Ascending aorta (tissue), 2 donors: Measurements from ENCODE around the gene MST1. TPM values are rescaled to one million over a fixed set of nuclear protein-coding genes. Genes with fewer than 3 reads are reported as not detected.
A peak's percentile ranks its signal among the peaks of the same experiment; 100 is the strongest.

Source experiments
- DNase-seq, 2 donors: peaks; one replicate each; pipeline ENCODE4 v3.0.0-alpha.2; 2019; ENCODE audit warnings: low spot score in 2 of 2
- H3K27ac ChIP-seq, 2 donors: fragments of 200-600 bp; sonication (generic); one replicate each; pipeline ENCODE4 v1.5.1; 2016 to 2017; ENCODE audit warnings: mild to moderate bottlenecking in 1 of 2
- H3K27me3 ChIP-seq: fragments of 200-600 bp; sonication (generic); one replicate; pipeline ENCODE4 v1.5.1; 2017
- H3K36me3 ChIP-seq, 2 donors: fragments of 200-600 bp; sonication (generic); one replicate each; pipeline ENCODE4 v1.5.1; 2016
- H3K4me1 ChIP-seq, 2 donors: fragments of 200-600 bp; sonication (generic); one replicate each; pipeline ENCODE4 v1.5.1; 2016 to 2017; ENCODE audit warnings: mild to moderate bottlenecking in 1 of 2
- H3K4me3 ChIP-seq, 2 donors: fragments of 200-600 bp; sonication (generic); one replicate each; pipeline ENCODE4 v1.5.1; 2016 to 2017; ENCODE audit warnings: mild to moderate bottlenecking in 1 of 2
- H3K9me3 ChIP-seq, 2 donors: fragments of 200-600 bp; sonication (generic); one replicate each; pipeline ENCODE4 v1.5.1; 2016
- CTCF ChIP-seq, 3 experiments: fragments of 200-600 bp in 2 of 3; fragments of 450-650 bp in 1 of 3; sonication (generic) in 2 of 3; IDR thresholded peaks; one replicate each; pipeline ENCODE4 v1.5.1; 2016 to 2019; ENCODE audit warnings: antibody characterized with exemption in 3 of 3, mild to moderate bottlenecking in 1 of 3, moderate library complexity in 1 of 3
- intact Hi-C: fragments of 100-400 bp; cut with DNase I; formaldehyde crosslinking; loops from one replicate; pipeline ENCODE4 v1.15.1; 2023
- total RNA-seq: library from RNA; depleted of rRNA; stranded (reverse); fragments of >200 nt; gene quantifications from one replicate; pipeline ENCODE4 v1.1.0, GENCODE V29; 2016

MST1 gene
- total RNA-seq, 1 donor from 2014 or later: 12.6 TPM

GRCh38 chr3:49712631-49713317 lies 23.5 kb upstream of the MST1 start:
- intact Hi-C loops: no loop called here
- TF ChIP-seq CTCF (IDR thresholded peaks at IDR 0.05): no peak
- H3K27me3 ChIP-seq: no peaks in the 10 kb centered on the region
- peaks cover 7 to 29% of the 10 kb centered on the region in 2 donors for H3K36me3 ChIP-seq
- no peak overlapping the region for H3K4me3 ChIP-seq
- no peak for DNase-seq
- no peak overlapping the region for H3K27ac ChIP-seq
- no peaks in the 10 kb centered on the region for H3K9me3 ChIP-seq
- H3K4me1 ChIP-seq: no peaks in the 10 kb centered on the region

DNA sequence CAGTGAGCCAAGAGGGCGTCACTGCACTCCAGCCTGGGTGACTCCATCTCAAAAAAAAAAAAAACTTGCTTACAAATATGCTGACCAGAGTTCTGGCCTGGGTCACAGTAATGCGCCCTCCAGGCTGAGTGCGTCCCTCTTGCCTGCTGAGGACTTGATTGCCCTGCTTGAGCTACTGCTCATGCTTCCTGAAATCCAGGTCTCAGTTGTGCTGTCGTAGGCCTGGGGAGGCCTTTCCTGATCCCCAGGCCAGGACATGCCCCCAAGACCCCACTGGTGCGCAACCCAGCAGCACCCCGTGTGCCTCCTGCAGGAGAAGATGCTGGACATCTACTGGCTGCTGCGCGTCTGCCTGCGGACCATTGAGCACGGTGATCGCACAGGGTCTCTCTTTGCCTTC lies 22.9 kb upstream of the MST1 start:
- H3K4me3 ChIP-seq: no peak overlapping the region
- intact Hi-C loops: no loop called here
- H3K27me3 ChIP-seq: no peaks in the 10 kb centered on the region
- no peaks in the 10 kb centered on the region for H3K4me1 ChIP-seq
- no peak for DNase-seq
- peaks cover 7 to 29% of the 10 kb centered on the region in 2 donors for H3K36me3 ChIP-seq
- no peaks in the 10 kb centered on the region for H3K9me3 ChIP-seq
- H3K27ac ChIP-seq: no peak overlapping the region
- no peak for TF ChIP-seq CTCF (IDR thresholded peaks at IDR 0.05)

DNA sequence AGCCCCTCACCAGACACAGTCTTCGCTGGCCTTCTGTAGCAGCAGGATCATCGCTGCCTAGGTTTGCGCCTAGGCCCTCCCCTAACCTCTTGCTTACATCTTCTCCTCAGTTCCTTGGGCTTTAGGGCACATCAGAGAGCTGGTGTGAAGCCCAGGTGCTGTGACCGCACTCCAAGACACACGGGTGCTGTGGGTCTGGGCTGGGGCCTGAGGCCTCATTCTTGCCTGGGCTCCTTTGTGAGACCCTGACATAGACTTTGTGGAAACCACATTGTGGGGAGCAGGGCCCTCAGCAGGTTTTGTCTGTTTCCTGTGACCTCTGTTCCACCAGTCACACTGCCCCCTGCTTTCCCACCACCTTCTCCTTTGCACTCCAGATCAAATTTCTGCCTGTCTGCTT lies 22.2 kb upstream of the MST1 start:
- peaks cover 11 to 28% of the 10 kb centered on the region in 2 donors for H3K36me3 ChIP-seq

DNA sequence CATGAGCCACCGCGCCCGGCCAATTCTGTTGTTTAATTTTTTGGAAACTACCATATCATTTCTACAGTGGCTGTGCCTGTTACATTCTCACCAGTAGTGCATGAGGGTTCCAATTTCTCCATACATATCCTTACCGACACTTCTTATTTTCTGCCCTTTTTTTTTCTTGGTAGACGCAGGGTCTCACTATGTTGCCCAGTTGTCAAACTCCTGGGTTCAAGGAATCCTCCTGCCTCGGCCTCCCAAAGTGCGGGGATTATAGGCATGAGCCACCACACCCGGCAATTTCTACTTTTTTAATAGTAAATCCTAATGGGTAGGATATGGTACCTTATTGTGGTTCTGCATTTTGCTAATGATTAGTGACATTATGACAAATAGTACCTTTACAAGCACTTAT lies 20.6 kb upstream of the MST1 start:
- Histone ChIP-seq H3K27ac (no peak overlapping the region), H3K4me1 (no peaks in the 10 kb centered on the region), H3K9me3 (no peaks in the 10 kb centered on the region), H3K27me3 (no peaks in the 10 kb centered on the region), H3K36me3 (peaks cover 7 to 31% of the 10 kb centered on the region in 2 donors), H3K4me3 (no peak overlapping the region)
- no peak for DNase-seq
- intact Hi-C loops: no loop called here
- no peak for TF ChIP-seq CTCF (IDR thresholded peaks at IDR 0.05)

More for the DNA sequence above, 22.2 kb upstream of the MST1 start:
- Histone ChIP-seq H3K27me3 (no peaks in the 10 kb centered on the region), H3K27ac (no peak overlapping the region), H3K4me3 (no peak overlapping the region), H3K9me3 (no peaks in the 10 kb centered on the region), H3K4me1 (no peaks in the 10 kb centered on the region)
- no peak for TF ChIP-seq CTCF (IDR thresholded peaks at IDR 0.05)
- DNase-seq: peak in 1 of 2 donors; percentile 5
- intact Hi-C loops: no loop called here

GRCh38 chr3:49707113-49707480 lies 17.8 kb upstream of the MST1 start:
- H3K27me3 ChIP-seq: no peaks in the 10 kb centered on the region
- no peak for DNase-seq
- H3K4me1 ChIP-seq: no peaks in the 10 kb centered on the region
- H3K27ac ChIP-seq: no peak overlapping the region
- no peak overlapping the region for H3K4me3 ChIP-seq
- H3K36me3 ChIP-seq: peaks cover 14 to 48% of the 10 kb centered on the region in 2 donors
- no peak for TF ChIP-seq CTCF (IDR thresholded peaks at IDR 0.05)
- intact Hi-C loops: no loop called here
- H3K9me3 ChIP-seq: no peaks in the 10 kb centered on the region
